Smooth muscle cell (in vitro differentiated cells): ENCODE measurements around the gene CCNL2. TPM values are rescaled to one million over a fixed set of nuclear protein-coding genes. Genes with fewer than 3 reads are reported as not detected.
A peak's percentile ranks its signal among the peaks of the same experiment; 100 is the strongest.

Experiments used
- DNase-seq: peaks from one replicate; lab custom pipeline; 2025; ENCODE audit not compliant: unreplicated experiment; lab: John Stamatoyannopoulos, UW
- H2AFZ ChIP-seq: fragments of 200-600 bp; sonication (generic); 2 replicates; pipeline ENCODE4 v1.6.0; 2016; ENCODE audit warnings: antibody characterized with exemption, low read depth, mild to moderate bottlenecking
- H3F3A ChIP-seq: fragments of 200-600 bp; sonication (generic); 2 replicates; pipeline ENCODE4 v1.6.0; 2017; ENCODE audit warnings: antibody characterized with exemption, low read depth
- H3K27ac ChIP-seq: fragments of 200-600 bp; sonication (generic); 2 replicates; pipeline ENCODE4 v1.5.1; 2016; ENCODE audit warnings: low read depth, mild to moderate bottlenecking
- H3K27me3 ChIP-seq: fragments of 200-600 bp; sonication (generic); 2 replicates; pipeline ENCODE4 v1.6.1; 2016; ENCODE audit warnings: low read depth, mild to moderate bottlenecking
- H3K36me3 ChIP-seq: fragments of 200-600 bp; sonication (generic); 2 replicates; pipeline ENCODE4 v1.5.1; 2016; ENCODE audit warnings: low read depth
- H3K4me1 ChIP-seq: fragments of 200-600 bp; sonication (generic); 2 replicates; pipeline ENCODE4 v1.5.1; 2016; ENCODE audit warnings: low read depth
- H3K4me2 ChIP-seq: fragments of 200-600 bp; sonication (generic); 2 replicates; pipeline ENCODE4 v1.6.0; 2016; ENCODE audit warnings: mild to moderate bottlenecking
- H3K4me3 ChIP-seq: fragments of 200-600 bp; sonication (generic); 2 replicates; pipeline ENCODE4 v1.5.1; 2016; ENCODE audit warnings: mild to moderate bottlenecking
- H3K79me2 ChIP-seq: fragments of 200-600 bp; sonication (generic); 2 replicates; pipeline ENCODE4 v1.6.0; 2016; ENCODE audit warnings: low read depth, mild to moderate bottlenecking
- H3K9ac ChIP-seq: fragments of 200-600 bp; sonication (generic); 2 replicates; pipeline ENCODE4 v1.6.0; 2016; ENCODE audit warnings: low read depth
- H3K9me3 ChIP-seq: fragments of 200-600 bp; sonication (generic); replicated peaks from 2 replicates; pipeline ENCODE4 v1.5.1; 2016; ENCODE audit warnings: low read depth
- H4K20me1 ChIP-seq: fragments of 200-600 bp; sonication (generic); 2 replicates; pipeline ENCODE4 v1.6.0; 2016; ENCODE audit warnings: low read depth
- CTCF ChIP-seq: fragments of 200-600 bp; sonication (generic); IDR thresholded peaks from 2 replicates; pipeline ENCODE4 v1.5.1; 2017; ENCODE audit warnings: borderline replicate concordance, mild to moderate bottlenecking, antibody characterized with exemption; ENCODE audit not compliant: insufficient read depth, poor library complexity, severe bottlenecking
- WGBS: methylation state at CpG from one replicate; pipeline ENCODE4 v1.1.7; 2016; ENCODE audit warnings: low lambda C conversion rate; 5-methylcytosine and 5-hydroxymethylcytosine counted together
- polyA plus RNA-seq: library from polyadenylated mRNA; unstranded; fragments of >200 nt; fragmentation: Nextera tagmentation; extraction: Ambion mirVana; gene quantifications from 2 replicates; pipeline ENCODE4 v1.2.1, GENCODE V29; 2016
- total RNA-seq: library from RNA; depleted of rRNA; stranded (reverse); fragments of >200 nt; gene quantifications from 2 replicates; pipeline ENCODE4 v1.2.3, GENCODE V29; 2014

CCNL2 gene
- total and polyA plus RNA-seq, 2 experiments from 2014 or later = 144 to 180 TPM

GRCh38 chr1:1373815-1374588 lies 25.1 kb downstream of the CCNL2 start:
- 61% methylated on average over 52 of the region's 52 CpGs for WGBS

GRCh38 chr1:1373051-1373814 lies 25.9 kb downstream of the CCNL2 start:
- H3K79me2 ChIP-seq = peaks cover 29% of the 10 kb centered on the region
- WGBS = 95% methylated on average over 26 of the region's 26 CpGs
- H3K9me3 ChIP-seq = no peaks in the 10 kb centered on the region
- H4K20me1 ChIP-seq = no peaks in the 10 kb centered on the region
- peaks cover 13% of the 10 kb centered on the region for H3F3A ChIP-seq
- H3K4me3 ChIP-seq = no peak overlapping the region
- no peaks in the 10 kb centered on the region for H3K36me3 ChIP-seq
- no peak overlapping the region for H2AFZ ChIP-seq
- no peak overlapping the region for H3K27ac ChIP-seq
- H3K4me1 ChIP-seq = peaks cover 12% of the 10 kb centered on the region
- H3K4me2 ChIP-seq = peak overlapping the region; percentile 94
- no peak for DNase-seq
- no peak overlapping the region for H3K9ac ChIP-seq
- no peaks in the 10 kb centered on the region for H3K27me3 ChIP-seq
- no peak for TF ChIP-seq CTCF

More at GRCh38 chr1:1373815-1374588, 25.1 kb downstream of the CCNL2 start:
- Histone ChIP-seq H3K27me3 (no peaks in the 10 kb centered on the region), H4K20me1 (no peaks in the 10 kb centered on the region), H3K79me2 (peaks cover 29% of the 10 kb centered on the region), H3K36me3 (no peaks in the 10 kb centered on the region), H3K4me2 (peak overlapping the region; percentile 94), H3K4me3 (peak overlapping the region; percentile 90), H3K27ac (peak overlapping the region; percentile 83), H3K9me3 (no peaks in the 10 kb centered on the region), H3K9ac (peak overlapping the region; percentile 98), H2AFZ (no peak overlapping the region), H3K4me1 (peaks cover 12% of the 10 kb centered on the region), H3F3A (peaks cover 13% of the 10 kb centered on the region)
- DNase-seq = no peak
- no peak for TF ChIP-seq CTCF

- H3F3A ChIP-seq = peaks cover 13% of the 10 kb centered on the region
- peak; percentile 88 for TF ChIP-seq CTCF
- no peak overlapping the region for H2AFZ ChIP-seq
- no peaks in the 10 kb centered on the region for H3K27me3 ChIP-seq
- no peak overlapping the region for H3K9ac ChIP-seq
- DNase-seq = peak; percentile 55
- H4K20me1 ChIP-seq = no peaks in the 10 kb centered on the region
- H3K79me2 ChIP-seq = peaks cover 29% of the 10 kb centered on the region
- 61% methylated on average over 26 of the region's 26 CpGs for WGBS
- H3K27ac ChIP-seq = no peak overlapping the region
- H3K4me3 ChIP-seq = no peak overlapping the region
- peaks cover 12% of the 10 kb centered on the region for H3K4me1 ChIP-seq
- no peaks in the 10 kb centered on the region for H3K9me3 ChIP-seq
- H3K4me2 ChIP-seq = no peak overlapping the region
- H3K36me3 ChIP-seq = no peaks in the 10 kb centered on the region
Measured at GRCh38 chr1:1371746-1372711, 27.1 kb downstream of the CCNL2 start.
